ENCODE results near the gene ADAMTS15.

ADAMTS15 gene

GRCh38 chr11:130520271-130520671 lies 71.8 kb downstream of the ADAMTS15 start:
- TF ChIP-seq CTCF (IDR thresholded peaks at IDR 0.05; ENCODE audit: borderline replicate concordance, control extremely low read depth, extremely low read depth, insufficient read depth, missing control alignments) = no peak
- no peak for DNase-seq (ENCODE audit: low spot score)
- in situ Hi-C loops (cut with MboI; ENCODE audit: low sequenced_read_pairs, unreplicated experiment) = no loop called here

- TF ChIP-seq CTCF (IDR thresholded peaks at IDR 0.05; ENCODE audit: borderline replicate concordance, control extremely low read depth, extremely low read depth, insufficient read depth, missing control alignments) = no peak
- in situ Hi-C loops (cut with MboI; ENCODE audit: low sequenced_read_pairs, unreplicated experiment) = no loop called here
- DNase-seq (ENCODE audit: low spot score) = no peak
These were observed 74.0 kb downstream of the ADAMTS15 start for GRCh38 chr11:130522284-130522961.

DNA sequence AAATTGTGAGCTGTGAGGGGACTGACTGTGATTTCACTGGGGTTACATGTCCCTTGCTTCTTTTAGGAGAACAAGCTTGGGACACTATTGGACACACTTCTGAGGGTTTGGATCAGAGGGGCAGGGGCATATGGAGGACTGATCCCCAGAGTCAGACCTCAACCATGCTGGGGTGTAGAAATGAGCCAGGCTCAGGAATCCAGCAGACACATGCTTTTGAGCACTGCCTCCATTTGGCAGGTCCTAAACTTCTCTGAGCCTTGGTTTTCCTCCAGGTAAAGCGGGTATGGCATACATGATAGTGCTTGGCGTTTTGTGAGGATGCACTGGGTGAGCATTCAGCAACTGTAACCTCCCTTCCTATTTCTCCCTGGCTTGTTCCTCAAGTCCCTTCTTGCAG lies 74.7 kb downstream of the ADAMTS15 start:
- no peak for TF ChIP-seq CTCF (IDR thresholded peaks at IDR 0.05; ENCODE audit: borderline replicate concordance, control extremely low read depth, extremely low read depth, insufficient read depth, missing control alignments)
- in situ Hi-C loops (cut with MboI; ENCODE audit: low sequenced_read_pairs, unreplicated experiment) = no loop called here
- no peak for DNase-seq (ENCODE audit: low spot score)

DNA sequence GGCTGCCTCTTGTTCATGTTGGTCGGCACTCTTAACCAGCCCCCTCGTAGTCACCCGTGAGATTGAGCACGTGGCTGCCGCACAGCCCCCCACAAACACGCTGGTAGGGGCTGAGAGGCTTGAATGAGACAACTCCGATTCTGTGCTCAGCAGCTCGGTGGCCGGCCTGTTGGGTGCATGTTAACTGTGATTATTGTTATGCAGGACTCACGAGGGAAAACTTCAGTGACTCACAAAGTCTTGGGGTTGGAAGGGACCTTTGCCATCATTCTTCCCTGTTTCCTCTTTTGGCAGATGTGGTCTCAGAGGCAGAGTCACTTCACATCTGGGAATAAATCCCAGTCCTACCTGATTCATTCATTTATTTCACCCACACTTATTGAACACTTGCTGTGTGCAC lies 75.2 kb downstream of the ADAMTS15 start:
- in situ Hi-C loops (cut with MboI; ENCODE audit: low sequenced_read_pairs, unreplicated experiment) = no loop called here
- no peak for DNase-seq (ENCODE audit: low spot score)
- TF ChIP-seq CTCF (IDR thresholded peaks at IDR 0.05; ENCODE audit: borderline replicate concordance, control extremely low read depth, extremely low read depth, insufficient read depth, missing control alignments) = no peak

GRCh38 chr11:130524132-130524790 lies 75.8 kb downstream of the ADAMTS15 start:
- DNase-seq (ENCODE audit: low spot score) = no peak
- TF ChIP-seq CTCF (IDR thresholded peaks at IDR 0.05; ENCODE audit: borderline replicate concordance, control extremely low read depth, extremely low read depth, insufficient read depth, missing control alignments) = no peak
- in situ Hi-C loops (cut with MboI; ENCODE audit: low sequenced_read_pairs, unreplicated experiment) = no loop called here

DNA sequence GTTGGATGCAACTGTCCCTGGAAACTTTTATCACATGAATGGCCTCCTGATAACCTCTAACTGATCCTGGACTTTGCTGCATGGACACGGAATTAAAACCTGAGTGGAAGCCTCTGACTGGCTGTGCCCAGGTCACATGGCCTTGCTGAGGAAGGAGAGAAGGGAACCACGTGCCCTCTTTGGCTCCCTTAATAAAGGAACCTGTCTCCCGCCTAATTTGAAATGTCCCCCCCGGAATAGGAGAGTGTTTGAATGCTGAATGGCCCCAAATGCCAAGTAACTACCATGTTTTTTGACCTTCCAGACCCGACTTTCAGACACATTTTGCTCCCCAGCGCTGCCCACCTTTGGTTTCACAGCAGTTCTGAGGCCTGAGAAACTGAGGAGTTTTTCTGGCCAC lies 76.9 kb downstream of the ADAMTS15 start:
- no peak for TF ChIP-seq CTCF (IDR thresholded peaks at IDR 0.05; ENCODE audit: borderline replicate concordance, control extremely low read depth, extremely low read depth, insufficient read depth, missing control alignments)
- in situ Hi-C loops (cut with MboI; ENCODE audit: low sequenced_read_pairs, unreplicated experiment) = no loop called here
- no peak for DNase-seq (ENCODE audit: low spot score)

Measured in GM13976 (cell line).